Measurements from ENCODE around the gene IHH. TPM values are rescaled to one million over a fixed set of nuclear protein-coding genes. Genes with fewer than 3 reads are reported as not detected.

The IHH gene
- total RNA-seq, 1 experiment from 2014 or later = 0.11 TPM

DNA sequence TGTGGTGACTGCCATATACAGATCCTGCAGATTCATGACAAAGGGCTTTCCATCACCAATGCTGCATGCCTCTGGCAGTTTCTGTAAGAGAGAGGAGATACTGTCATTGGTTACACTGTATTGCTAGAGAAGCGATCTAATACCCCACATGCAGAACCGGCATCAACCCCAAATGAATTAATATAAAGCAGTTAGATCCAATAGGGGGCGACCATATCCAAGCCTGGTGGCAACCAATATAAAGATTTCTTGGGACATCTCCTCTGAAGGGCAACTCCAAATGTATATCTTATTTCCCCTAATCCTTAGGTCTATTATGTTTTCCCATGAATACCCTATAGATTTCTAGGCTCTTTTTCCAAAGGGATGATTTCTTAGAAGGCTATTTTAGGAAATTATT is 17.4 kb upstream of the IHH start (continued):
- TF ChIP-seq ZNF263 (CRISPR knock-in tag; IDR thresholded peaks at IDR 0.05; ENCODE audit: low read depth) (no peak), MYBL2 (CRISPR knock-in tag; IDR thresholded peaks at IDR 0.05) (no peak), ZBTB21 (CRISPR knock-in tag; IDR thresholded peaks at IDR 0.05; ENCODE audit: borderline replicate concordance) (no peak)
- TF ChIP-seq, protein P1, sequence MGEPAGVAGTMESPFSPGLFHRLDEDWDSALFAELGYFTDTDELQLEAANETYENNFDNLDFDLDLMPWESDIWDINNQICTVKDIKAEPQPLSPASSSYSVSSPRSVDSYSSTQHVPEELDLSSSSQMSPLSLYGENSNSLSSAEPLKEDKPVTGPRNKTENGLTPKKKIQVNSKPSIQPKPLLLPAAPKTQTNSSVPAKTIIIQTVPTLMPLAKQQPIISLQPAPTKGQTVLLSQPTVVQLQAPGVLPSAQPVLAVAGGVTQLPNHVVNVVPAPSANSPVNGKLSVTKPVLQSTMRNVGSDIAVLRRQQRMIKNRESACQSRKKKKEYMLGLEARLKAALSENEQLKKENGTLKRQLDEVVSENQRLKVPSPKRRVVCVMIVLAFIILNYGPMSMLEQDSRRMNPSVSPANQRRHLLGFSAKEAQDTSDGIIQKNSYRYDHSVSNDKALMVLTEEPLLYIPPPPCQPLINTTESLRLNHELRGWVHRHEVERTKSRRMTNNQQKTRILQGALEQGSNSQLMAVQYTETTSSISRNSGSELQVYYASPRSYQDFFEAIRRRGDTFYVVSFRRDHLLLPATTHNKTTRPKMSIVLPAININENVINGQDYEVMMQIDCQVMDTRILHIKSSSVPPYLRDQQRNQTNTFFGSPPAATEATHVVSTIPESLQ (CRISPR knock-in tag; IDR thresholded peaks at IDR 0.05) = no peak
- TF ChIP-seq, protein P2, sequence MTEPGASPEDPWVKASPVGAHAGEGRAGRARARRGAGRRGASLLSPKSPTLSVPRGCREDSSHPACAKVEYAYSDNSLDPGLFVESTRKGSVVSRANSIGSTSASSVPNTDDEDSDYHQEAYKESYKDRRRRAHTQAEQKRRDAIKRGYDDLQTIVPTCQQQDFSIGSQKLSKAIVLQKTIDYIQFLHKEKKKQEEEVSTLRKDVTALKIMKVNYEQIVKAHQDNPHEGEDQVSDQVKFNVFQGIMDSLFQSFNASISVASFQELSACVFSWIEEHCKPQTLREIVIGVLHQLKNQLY (CRISPR knock-in tag; IDR thresholded peaks at IDR 0.05) = no peak

DNA sequence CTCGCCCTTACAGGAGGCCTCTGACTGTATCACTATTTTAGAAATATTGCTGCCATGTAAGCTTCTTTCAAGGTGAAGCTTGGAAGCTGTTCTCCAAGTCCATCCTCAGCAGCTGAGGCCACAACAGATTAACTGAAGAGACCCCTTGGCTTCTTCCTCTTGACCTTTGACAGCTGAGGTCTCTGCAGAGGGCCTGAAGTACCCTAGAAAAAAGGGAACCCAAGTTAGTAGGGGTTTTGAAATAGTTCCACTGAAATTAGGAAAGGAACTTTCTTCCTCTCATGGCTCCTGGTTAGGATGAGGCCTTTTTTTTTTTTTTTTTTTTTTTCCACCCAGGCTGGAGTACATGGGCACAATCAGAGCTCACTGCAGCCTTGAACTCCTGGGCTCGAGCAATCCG is 15.5 kb upstream of the IHH start:
- H3K27ac Mint-ChIP-seq = no peak overlapping the region
- H3K36me3 Mint-ChIP-seq = no peaks in the 10 kb centered on the region; the same call in 1 of the 2 replicates
- H3K9me3 Mint-ChIP-seq = no peaks in the 10 kb centered on the region
- no peak for DNase-seq (ENCODE audit: low spot score)
- no peak for ATAC-seq
- ChIA-PET CTCF (interaction anchor here (0.8 to 6.0 kb wide), 3 partner anchors 28 to 59 kb away, joined by 4 to 86 read pairs (median 80); no protein-coding TSS in a partner anchor), POLR2A (no interaction called here)
- H3K4me1 Mint-ChIP-seq = peaks cover 11% of the 10 kb centered on the region
- TF ChIP-seq, protein P3, sequence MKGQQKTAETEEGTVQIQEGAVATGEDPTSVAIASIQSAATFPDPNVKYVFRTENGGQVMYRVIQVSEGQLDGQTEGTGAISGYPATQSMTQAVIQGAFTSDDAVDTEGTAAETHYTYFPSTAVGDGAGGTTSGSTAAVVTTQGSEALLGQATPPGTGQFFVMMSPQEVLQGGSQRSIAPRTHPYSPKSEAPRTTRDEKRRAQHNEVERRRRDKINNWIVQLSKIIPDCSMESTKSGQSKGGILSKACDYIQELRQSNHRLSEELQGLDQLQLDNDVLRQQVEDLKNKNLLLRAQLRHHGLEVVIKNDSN (CRISPR knock-in tag; IDR thresholded peaks at IDR 0.05) = no peak
- TF ChIP-seq GABPB1 (CRISPR knock-in tag; IDR thresholded peaks at IDR 0.05) (no peak), ZBTB21 (CRISPR knock-in tag; IDR thresholded peaks at IDR 0.05; ENCODE audit: borderline replicate concordance) (no peak), ZNF416 (CRISPR knock-in tag; IDR thresholded peaks at IDR 0.05) (no peak), EMX1 (CRISPR knock-in tag; IDR thresholded peaks at IDR 0.05) (no peak), JAZF1 (CRISPR knock-in tag; IDR thresholded peaks at IDR 0.05) (no peak), MYBL2 (CRISPR knock-in tag; IDR thresholded peaks at IDR 0.05) (no peak), TEAD4 (CRISPR knock-in tag; IDR thresholded peaks at IDR 0.05) (no peak)
- TF ChIP-seq, protein P2 (CRISPR knock-in tag; IDR thresholded peaks at IDR 0.05) = no peak
- TF ChIP-seq, protein P4, sequence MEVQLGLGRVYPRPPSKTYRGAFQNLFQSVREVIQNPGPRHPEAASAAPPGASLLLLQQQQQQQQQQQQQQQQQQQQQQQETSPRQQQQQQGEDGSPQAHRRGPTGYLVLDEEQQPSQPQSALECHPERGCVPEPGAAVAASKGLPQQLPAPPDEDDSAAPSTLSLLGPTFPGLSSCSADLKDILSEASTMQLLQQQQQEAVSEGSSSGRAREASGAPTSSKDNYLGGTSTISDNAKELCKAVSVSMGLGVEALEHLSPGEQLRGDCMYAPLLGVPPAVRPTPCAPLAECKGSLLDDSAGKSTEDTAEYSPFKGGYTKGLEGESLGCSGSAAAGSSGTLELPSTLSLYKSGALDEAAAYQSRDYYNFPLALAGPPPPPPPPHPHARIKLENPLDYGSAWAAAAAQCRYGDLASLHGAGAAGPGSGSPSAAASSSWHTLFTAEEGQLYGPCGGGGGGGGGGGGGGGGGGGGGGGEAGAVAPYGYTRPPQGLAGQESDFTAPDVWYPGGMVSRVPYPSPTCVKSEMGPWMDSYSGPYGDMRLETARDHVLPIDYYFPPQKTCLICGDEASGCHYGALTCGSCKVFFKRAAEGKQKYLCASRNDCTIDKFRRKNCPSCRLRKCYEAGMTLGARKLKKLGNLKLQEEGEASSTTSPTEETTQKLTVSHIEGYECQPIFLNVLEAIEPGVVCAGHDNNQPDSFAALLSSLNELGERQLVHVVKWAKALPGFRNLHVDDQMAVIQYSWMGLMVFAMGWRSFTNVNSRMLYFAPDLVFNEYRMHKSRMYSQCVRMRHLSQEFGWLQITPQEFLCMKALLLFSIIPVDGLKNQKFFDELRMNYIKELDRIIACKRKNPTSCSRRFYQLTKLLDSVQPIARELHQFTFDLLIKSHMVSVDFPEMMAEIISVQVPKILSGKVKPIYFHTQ (CRISPR knock-in tag; IDR thresholded peaks at IDR 0.05) = no peak
- TF ChIP-seq, protein P5, sequence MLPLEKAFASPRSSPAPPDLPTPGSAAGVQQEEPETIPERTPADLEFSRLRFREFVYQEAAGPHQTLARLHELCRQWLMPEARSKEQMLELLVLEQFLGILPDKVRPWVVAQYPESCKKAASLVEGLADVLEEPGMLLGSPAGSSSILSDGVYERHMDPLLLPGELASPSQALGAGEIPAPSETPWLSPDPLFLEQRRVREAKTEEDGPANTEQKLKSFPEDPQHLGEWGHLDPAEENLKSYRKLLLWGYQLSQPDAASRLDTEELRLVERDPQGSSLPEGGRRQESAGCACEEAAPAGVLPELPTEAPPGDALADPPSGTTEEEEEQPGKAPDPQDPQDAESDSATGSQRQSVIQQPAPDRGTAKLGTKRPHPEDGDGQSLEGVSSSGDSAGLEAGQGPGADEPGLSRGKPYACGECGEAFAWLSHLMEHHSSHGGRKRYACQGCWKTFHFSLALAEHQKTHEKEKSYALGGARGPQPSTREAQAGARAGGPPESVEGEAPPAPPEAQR (CRISPR knock-in tag; IDR thresholded peaks at IDR 0.05) = no peak
- H3K27me3 Mint-ChIP-seq (ENCODE audit: low read depth) = no peaks in the 10 kb centered on the region
- H3K4me3 Mint-ChIP-seq = no peak overlapping the region
